MM.1S (cell line): Measurements from ENCODE around the gene PAPOLG.

Experiments
- DNase-seq: peaks from one replicate; pipeline ENCODE4 v3.0.0-alpha.2; 2015
- H2AFZ ChIP-seq: fragments of 300-600 bp; sonication (generic); 2 replicates; pipeline ENCODE4 v1.6.0; 2016; ENCODE audit warnings: antibody characterized with exemption, low read length
- H3F3A ChIP-seq: fragments of 300-600 bp; sonication (generic); 2 replicates; pipeline ENCODE4 v1.6.1; 2016; ENCODE audit warnings: mild to moderate bottlenecking, antibody characterized with exemption, low read length, moderate library complexity, mixed read lengths; ENCODE audit not compliant: insufficient read depth
- H3K27ac ChIP-seq: fragments of 300-600 bp; sonication (generic); 2 replicates; pipeline ENCODE4 v1.5.1; 2016; ENCODE audit warnings: mild to moderate bottlenecking, low read length
- H3K27me3 ChIP-seq: fragments of 300-600 bp; sonication (generic); replicated peaks from 2 replicates; pipeline ENCODE4 v1.6.0; 2016; ENCODE audit warnings: low read length; ENCODE audit not compliant: insufficient read depth
- H3K36me3 ChIP-seq: fragments of 300-600 bp; sonication (generic); replicated peaks from 2 replicates; pipeline ENCODE4 v1.6.1; 2016; ENCODE audit warnings: mild to moderate bottlenecking, low read length, mixed read lengths; ENCODE audit not compliant: insufficient read depth
- H3K4me1 ChIP-seq: fragments of 300-600 bp; sonication (generic); 2 replicates; pipeline ENCODE4 v1.6.1; 2016; ENCODE audit warnings: low read length, mixed read lengths
- H3K4me2 ChIP-seq: fragments of 300-600 bp; sonication (generic); 2 replicates; pipeline ENCODE4 v1.6.0; 2016; ENCODE audit warnings: low read depth, low read length
- H3K4me3 ChIP-seq: fragments of 300-600 bp; sonication (generic); 2 replicates; pipeline ENCODE4 v1.5.1; 2016; ENCODE audit warnings: low read length, mixed read lengths
- H3K79me2 ChIP-seq: fragments of 300-600 bp; sonication (generic); 2 replicates; pipeline ENCODE4 v1.6.1; 2016; ENCODE audit warnings: mixed run types, low read length, mixed read lengths
- H3K9ac ChIP-seq: fragments of 300-600 bp; sonication (generic); 2 replicates; pipeline ENCODE4 v1.6.1; 2016; ENCODE audit warnings: low read length, mixed read lengths
- H3K9me2 ChIP-seq: fragments of 300-600 bp; sonication (generic); replicated peaks from 2 replicates; pipeline ENCODE4 v1.6.1; 2016; ENCODE audit warnings: mild to moderate bottlenecking, low read length, mixed read lengths; ENCODE audit not compliant: insufficient read depth
- H3K9me3 ChIP-seq: fragments of 300-600 bp; sonication (generic); replicated peaks from 2 replicates; pipeline ENCODE4 v1.6.1; 2016; ENCODE audit warnings: mild to moderate bottlenecking, low read length, mixed read lengths; ENCODE audit not compliant: insufficient read depth
- H4K20me1 ChIP-seq: fragments of 300-600 bp; sonication (generic); 2 replicates; pipeline ENCODE4 v1.6.1; 2016; ENCODE audit warnings: mild to moderate bottlenecking, low read length, moderate library complexity, mixed read lengths; ENCODE audit not compliant: insufficient read depth
- CTCF ChIP-seq: fragments of 300-600 bp; sonication (generic); IDR thresholded peaks from 2 replicates; pipeline ENCODE4 v1.5.1; 2016; ENCODE audit warnings: antibody characterized with exemption, low read length, mixed read lengths
- EZH2 ChIP-seq: fragments of 300-600 bp; sonication (generic); optimal IDR thresholded peaks from 2 replicates; pipeline ENCODE3; 2017; ENCODE audit warnings: low read depth, mild to moderate bottlenecking, antibody characterized with exemption, low read length, mixed read lengths
- EZH2phosphoT487 ChIP-seq: fragments of 300-600 bp; sonication (generic); IDR thresholded peaks from 2 replicates; pipeline ENCODE4 v1.6.1; 2018; ENCODE audit warnings: antibody characterized with exemption, low read length

PAPOLG gene

GRCh38 chr2:60821133-60821469 is 65.0 kb downstream of the PAPOLG start:
- no peaks in the 10 kb centered on the region for H3K9me2 ChIP-seq
- H3F3A ChIP-seq = no peaks in the 10 kb centered on the region
- H2AFZ ChIP-seq = no peak overlapping the region
- no peaks in the 10 kb centered on the region for H4K20me1 ChIP-seq
- H3K27me3 ChIP-seq = peaks cover 17% of the 10 kb centered on the region; the same call in 1 of the 2 replicates
- H3K4me1 ChIP-seq = peaks cover 7% of the 10 kb centered on the region; the same call in 1 of the 2 replicates
- DNase-seq = no peak
- H3K4me2 ChIP-seq = no peak overlapping the region
- no peak overlapping the region for H3K4me3 ChIP-seq
- no peaks in the 10 kb centered on the region for H3K9me3 ChIP-seq
- no peak overlapping the region for H3K27ac ChIP-seq
- H3K79me2 ChIP-seq = no peaks in the 10 kb centered on the region
- no peak overlapping the region for H3K9ac ChIP-seq
- H3K36me3 ChIP-seq = no peaks in the 10 kb centered on the region
- no peak for TF ChIP-seq EZH2phosphoT487
- no peak for TF ChIP-seq CTCF
- TF ChIP-seq EZH2 = no peak

GRCh38 chr2:60821587-60822302 is 65.7 kb downstream of the PAPOLG start:
- Histone ChIP-seq H3K4me3 (no peak overlapping the region), H3K36me3 (no peaks in the 10 kb centered on the region), H3K4me1 (peaks cover 7% of the 10 kb centered on the region; the same call in 1 of the 2 replicates), H3K9me2 (no peaks in the 10 kb centered on the region), H3K4me2 (no peak overlapping the region), H3F3A (no peaks in the 10 kb centered on the region), H4K20me1 (no peaks in the 10 kb centered on the region), H3K79me2 (no peaks in the 10 kb centered on the region), H3K9me3 (no peaks in the 10 kb centered on the region), H2AFZ (no peak overlapping the region), H3K27ac (no peak overlapping the region), H3K9ac (no peak overlapping the region), H3K27me3 (peaks cover 16% of the 10 kb centered on the region; the same call in 1 of the 2 replicates)
- DNase-seq = peak; percentile 41
- TF ChIP-seq EZH2 (no peak), EZH2phosphoT487 (no peak), CTCF (no peak)

- Histone ChIP-seq H3K9ac (no peak overlapping the region), H2AFZ (no peak overlapping the region), H3K4me1 (peaks cover 13% of the 10 kb centered on the region), H3K27ac (no peak overlapping the region), H3K4me3 (no peak overlapping the region), H3F3A (0 out of 2 replicates have a peak, but pooled peaks cover 4% of the 10 kb centered on the region), H3K27me3 (peaks cover 15% of the 10 kb centered on the region; the same call in 1 of the 2 replicates), H3K4me2 (no peak overlapping the region), H3K36me3 (no peaks in the 10 kb centered on the region), H3K9me2 (no peaks in the 10 kb centered on the region), H4K20me1 (no peaks in the 10 kb centered on the region), H3K9me3 (no peaks in the 10 kb centered on the region), H3K79me2 (no peaks in the 10 kb centered on the region)
- TF ChIP-seq EZH2 (no peak), EZH2phosphoT487 (no peak), CTCF (no peak)
- DNase-seq = no peak
Observed at GRCh38 chr2:60822987-60823386, 66.9 kb downstream of the PAPOLG start.
